ENCODE measurements around the gene BPTF.
"Not testable (repeated sequence)": the region's sequence is repeated elsewhere in the genome, so short reads cannot be mapped to it uniquely, and the experiment has no call there.

Gene BPTF

DNA sequence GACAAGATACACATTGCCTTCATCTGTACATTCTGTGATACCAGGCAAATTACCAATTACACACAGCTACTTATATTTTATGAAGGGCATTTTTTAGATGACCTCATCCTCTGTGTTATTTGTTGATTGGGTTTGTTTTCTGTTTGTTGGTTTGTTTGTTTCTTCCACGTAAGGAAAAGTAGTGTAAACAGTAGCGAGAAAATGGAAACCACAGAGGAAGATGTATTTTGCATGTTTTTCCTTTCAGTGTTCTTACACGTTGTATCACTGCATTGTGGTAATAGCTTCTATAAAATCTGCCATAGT, 158.0 kb downstream of the BPTF start:
- Histone ChIP-seq H3K36me3 (ENCODE audit: control insufficient read depth, insufficient read depth, low read length) (no peaks in the 10 kb centered on the region), H3K27me3 (ENCODE audit: control insufficient read depth, insufficient read depth, low read length) (no peaks in the 10 kb centered on the region), H3K4me1 (ENCODE audit: control insufficient read depth, insufficient read depth, low read length) (no peaks in the 10 kb centered on the region), H3K4me3 (ENCODE audit: low read depth, low read length) (no peak overlapping the region), H3K9ac (ENCODE audit: low read depth, low read length) (no peak overlapping the region), H3K9me3 (ENCODE audit: control insufficient read depth, insufficient read depth, low read length) (no peaks in the 10 kb centered on the region)

DNA sequence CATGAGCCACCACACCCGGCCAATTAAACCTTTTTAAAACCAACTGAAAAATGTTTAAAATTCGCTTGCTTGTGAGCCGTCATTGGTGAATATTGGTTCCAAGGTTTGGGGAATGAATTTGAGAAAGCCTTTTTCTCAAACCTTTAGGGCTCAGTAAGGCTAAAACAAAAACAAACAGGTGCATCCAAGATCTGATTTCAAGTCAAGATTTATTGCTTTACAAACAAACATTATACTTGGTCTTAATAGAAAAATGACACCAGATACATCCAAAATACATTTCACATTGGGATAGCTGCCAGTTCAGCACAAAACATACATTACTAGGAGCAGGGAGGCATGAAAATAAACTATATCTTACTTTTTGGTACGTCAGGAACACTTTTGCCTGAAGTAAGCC, 165.6 kb downstream of the BPTF start:
- H3K36me3 ChIP-seq (ENCODE audit: control insufficient read depth, insufficient read depth, low read length): no peaks in the 10 kb centered on the region
- peaks cover 12% of the 10 kb centered on the region for H3K27me3 ChIP-seq (ENCODE audit: control insufficient read depth, insufficient read depth, low read length)

DNA sequence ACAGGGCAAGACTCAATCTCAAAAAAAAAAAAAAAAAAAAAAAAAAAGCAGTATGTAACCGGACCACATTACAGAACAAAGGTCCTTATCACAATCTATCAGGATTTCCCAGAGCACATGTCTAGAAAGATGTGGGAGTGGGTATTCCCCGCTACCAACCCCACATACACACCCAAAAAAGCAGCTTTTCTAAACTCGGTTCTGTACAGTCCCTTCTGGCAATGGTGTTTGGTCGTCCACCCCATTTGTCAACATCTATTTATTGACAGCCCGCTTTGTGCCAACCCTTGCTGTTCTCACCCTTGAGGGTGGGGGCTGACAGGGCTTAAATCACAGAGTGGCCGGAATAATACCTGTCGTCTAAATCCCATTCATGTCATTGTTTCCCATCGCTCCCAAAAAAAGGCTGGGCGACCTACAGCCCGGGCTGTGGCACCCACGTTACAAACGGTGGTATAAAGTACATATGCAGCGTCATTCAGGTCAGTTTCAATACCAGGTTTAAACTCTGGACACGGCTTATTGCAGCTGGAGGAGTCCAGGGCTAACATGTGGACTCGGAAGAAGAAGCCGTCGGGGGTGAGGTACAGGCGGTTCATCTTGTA, 167.3 kb downstream of the BPTF start:
- H3K4me3 ChIP-seq (ENCODE audit: low read depth, low read length): peak overlapping the region; percentile 75
- H3K4me1 ChIP-seq (ENCODE audit: control insufficient read depth, insufficient read depth, low read length): peaks cover 10% of the 10 kb centered on the region
- no peaks in the 10 kb centered on the region for H3K9me3 ChIP-seq (ENCODE audit: control insufficient read depth, insufficient read depth, low read length)
- H3K36me3 ChIP-seq (ENCODE audit: control insufficient read depth, insufficient read depth, low read length): no peaks in the 10 kb centered on the region
- peaks cover 20% of the 10 kb centered on the region for H3K27me3 ChIP-seq (ENCODE audit: control insufficient read depth, insufficient read depth, low read length)
- H3K9ac ChIP-seq (ENCODE audit: low read depth, low read length): peak overlapping the region; percentile 88

More for the DNA sequence above, 165.6 kb downstream of the BPTF start:
- H3K9me3 ChIP-seq (ENCODE audit: control insufficient read depth, insufficient read depth, low read length): no peaks in the 10 kb centered on the region
- H3K4me1 ChIP-seq (ENCODE audit: control insufficient read depth, insufficient read depth, low read length): peaks cover 10% of the 10 kb centered on the region
- H3K9ac ChIP-seq (ENCODE audit: low read depth, low read length): no peak overlapping the region
- no peak overlapping the region for H3K4me3 ChIP-seq (ENCODE audit: low read depth, low read length)

- Histone ChIP-seq H3K27me3 (ENCODE audit: control insufficient read depth, insufficient read depth, low read length) (peaks cover 21% of the 10 kb centered on the region), H3K4me1 (ENCODE audit: control insufficient read depth, insufficient read depth, low read length) (peaks cover 10% of the 10 kb centered on the region), H3K9ac (ENCODE audit: low read depth, low read length) (peak overlapping the region; percentile 88), H3K36me3 (ENCODE audit: control insufficient read depth, insufficient read depth, low read length) (no peaks in the 10 kb centered on the region), H3K4me3 (ENCODE audit: low read depth, low read length) (peak overlapping the region; percentile 75), H3K9me3 (ENCODE audit: control insufficient read depth, insufficient read depth, low read length) (no peaks in the 10 kb centered on the region)
These were observed 168.1 kb downstream of the BPTF start for GRCh38 chr17:67993153-67993997.

DNA sequence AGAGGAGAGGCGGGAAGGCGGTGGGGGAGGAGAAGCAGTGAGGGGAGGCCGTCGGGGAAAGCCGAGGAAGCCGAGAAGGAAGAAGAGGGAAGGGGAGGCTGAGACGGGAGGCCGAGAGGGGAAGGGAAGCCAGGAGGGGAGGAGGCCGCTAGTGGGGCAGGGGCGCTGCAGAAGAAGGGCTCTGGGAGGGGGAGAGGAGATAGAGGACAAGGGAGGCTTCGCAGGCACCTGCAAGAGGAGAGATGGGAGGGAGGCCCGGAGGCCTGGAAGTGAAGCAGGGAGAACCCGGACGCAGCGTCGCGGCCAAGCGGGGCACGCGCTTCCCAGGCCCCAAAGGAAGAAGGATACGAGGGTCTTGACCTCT, 168.7 kb downstream of the BPTF start:
- H3K9me3 ChIP-seq (ENCODE audit: control insufficient read depth, insufficient read depth, low read length): no peaks in the 10 kb centered on the region
- H3K9ac ChIP-seq (ENCODE audit: low read depth, low read length): peak overlapping the region; percentile 54
- H3K36me3 ChIP-seq (ENCODE audit: control insufficient read depth, insufficient read depth, low read length): no peaks in the 10 kb centered on the region
- peaks cover 23% of the 10 kb centered on the region for H3K27me3 ChIP-seq (ENCODE audit: control insufficient read depth, insufficient read depth, low read length)
- peaks cover 10% of the 10 kb centered on the region for H3K4me1 ChIP-seq (ENCODE audit: control insufficient read depth, insufficient read depth, low read length)
- peak overlapping the region; percentile 73 for H3K4me3 ChIP-seq (ENCODE audit: low read depth, low read length)

GRCh38 chr17:67994817-67995569, 169.7 kb downstream of the BPTF start:
- peak overlapping the region; percentile 79 for H3K4me3 ChIP-seq (ENCODE audit: low read depth, low read length)
- H3K27me3 ChIP-seq (ENCODE audit: control insufficient read depth, insufficient read depth, low read length): peaks cover 23% of the 10 kb centered on the region
- H3K4me1 ChIP-seq (ENCODE audit: control insufficient read depth, insufficient read depth, low read length): peaks cover 10% of the 10 kb centered on the region
- no peaks in the 10 kb centered on the region for H3K9me3 ChIP-seq (ENCODE audit: control insufficient read depth, insufficient read depth, low read length)
- no peaks in the 10 kb centered on the region for H3K36me3 ChIP-seq (ENCODE audit: control insufficient read depth, insufficient read depth, low read length)
- H3K9ac ChIP-seq (ENCODE audit: low read depth, low read length): peak overlapping the region; percentile 12

DNA sequence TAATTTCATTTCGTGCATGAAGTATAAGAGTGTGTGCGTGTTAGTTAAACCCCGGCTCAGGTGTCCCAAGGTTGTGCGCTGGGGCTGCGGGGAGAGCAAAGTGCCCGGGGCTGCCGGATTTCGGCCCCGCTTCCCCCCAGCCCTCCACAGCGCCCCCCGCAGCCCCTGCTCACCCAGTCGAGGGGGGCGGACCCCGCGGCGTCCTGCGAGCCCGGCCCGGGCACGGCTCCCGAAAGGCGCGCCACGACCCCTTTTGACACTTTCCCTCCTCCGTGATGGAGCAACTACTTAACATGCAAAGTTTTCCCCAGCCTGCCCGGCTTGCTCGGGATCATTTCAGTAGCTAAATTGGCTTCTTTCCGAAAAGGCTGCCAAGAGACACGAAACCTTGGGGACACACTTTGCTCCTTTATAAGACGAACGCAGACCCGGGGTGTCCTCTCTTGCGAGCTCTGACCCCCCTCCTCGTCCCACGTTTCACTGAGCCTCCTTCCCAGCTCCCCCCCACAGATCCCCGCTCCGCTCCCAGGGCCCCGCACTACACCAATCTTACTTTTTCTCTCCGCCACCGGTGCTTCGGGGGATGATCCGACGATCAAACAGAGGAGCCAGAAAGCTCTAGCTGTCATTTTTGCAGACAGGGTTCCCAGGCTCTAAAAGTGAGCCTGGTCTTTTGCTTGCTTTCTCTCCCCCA, 170.4 kb downstream of the BPTF start:
- Histone ChIP-seq H3K4me1 (ENCODE audit: control insufficient read depth, insufficient read depth, low read length) (peaks cover 10% of the 10 kb centered on the region), H3K36me3 (ENCODE audit: control insufficient read depth, insufficient read depth, low read length) (no peaks in the 10 kb centered on the region), H3K9ac (ENCODE audit: low read depth, low read length) (peak overlapping the region; percentile 12), H3K27me3 (ENCODE audit: control insufficient read depth, insufficient read depth, low read length) (peaks cover 23% of the 10 kb centered on the region), H3K9me3 (ENCODE audit: control insufficient read depth, insufficient read depth, low read length) (no peaks in the 10 kb centered on the region), H3K4me3 (ENCODE audit: low read depth, low read length) (peak overlapping the region; percentile 79)

- Histone ChIP-seq H3K4me3 (ENCODE audit: low read depth, low read length) (peak within 1 kb of the TSS; percentile 79), H3K27me3 (ENCODE audit: control insufficient read depth, insufficient read depth, low read length) (peaks cover 23% of the 10 kb centered on the region), H3K9ac (ENCODE audit: low read depth, low read length) (peak within 1 kb of the TSS; percentile 12)
- H3K4me1 ChIP-seq (ENCODE audit: control insufficient read depth, insufficient read depth, low read length); H3K9me3 ChIP-seq (ENCODE audit: control insufficient read depth, insufficient read depth, low read length); H3K36me3 ChIP-seq (ENCODE audit: control insufficient read depth, insufficient read depth, low read length): not testable (repeated sequence)
These were observed 171.2 kb downstream of the BPTF start, which contains the start of gene C17orf58 for GRCh38 chr17:67996301-67997171. C17orf58 (minus strand) TSS chr17:67996469; CDS start chr17:67996198, 271 bp downstream.

DNA sequence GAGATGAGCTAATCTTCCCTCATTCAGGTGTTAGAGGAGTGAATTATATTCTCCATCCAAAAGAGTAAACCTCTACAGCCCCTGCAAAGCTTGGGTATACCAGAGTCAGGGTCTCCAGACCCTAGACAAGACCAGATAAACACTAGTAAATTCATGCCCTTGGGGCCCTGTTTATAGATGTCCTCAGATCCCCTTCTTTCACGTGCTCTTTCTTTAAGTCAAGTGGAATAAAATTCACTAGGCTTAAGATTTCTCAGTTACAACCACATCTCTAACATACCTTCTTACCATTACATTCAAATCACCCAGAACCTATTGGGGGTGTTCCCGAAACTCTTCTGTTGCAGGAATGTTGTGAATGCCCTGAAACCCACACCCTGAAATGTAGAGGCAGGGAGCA, 173.2 kb downstream of the BPTF start:
- Histone ChIP-seq H3K9ac (ENCODE audit: low read depth, low read length) (no peak overlapping the region), H3K9me3 (ENCODE audit: control insufficient read depth, insufficient read depth, low read length) (no peaks in the 10 kb centered on the region), H3K4me3 (ENCODE audit: low read depth, low read length) (no peak overlapping the region), H3K27me3 (ENCODE audit: control insufficient read depth, insufficient read depth, low read length) (peaks cover 20% of the 10 kb centered on the region), H3K4me1 (ENCODE audit: control insufficient read depth, insufficient read depth, low read length) (peaks cover 10% of the 10 kb centered on the region), H3K36me3 (ENCODE audit: control insufficient read depth, insufficient read depth, low read length) (no peaks in the 10 kb centered on the region)

- peaks cover 10% of the 10 kb centered on the region for H3K4me1 ChIP-seq (ENCODE audit: control insufficient read depth, insufficient read depth, low read length)
- no peaks in the 10 kb centered on the region for H3K9me3 ChIP-seq (ENCODE audit: control insufficient read depth, insufficient read depth, low read length)
- no peak overlapping the region for H3K4me3 ChIP-seq (ENCODE audit: low read depth, low read length)
- H3K27me3 ChIP-seq (ENCODE audit: control insufficient read depth, insufficient read depth, low read length): peaks cover 20% of the 10 kb centered on the region
- no peak overlapping the region for H3K9ac ChIP-seq (ENCODE audit: low read depth, low read length)
- H3K36me3 ChIP-seq (ENCODE audit: control insufficient read depth, insufficient read depth, low read length): no peaks in the 10 kb centered on the region
These were observed 174.1 kb downstream of the BPTF start for GRCh38 chr17:67999291-67999911.

Measured in iPS-15b (cell line).